Neuronal stem cell (in vitro differentiated cells): Measurements from ENCODE around the gene NETO2.

ENCODE experiments used
- DNase-seq: peaks from one replicate; pipeline ENCODE4 v3.0.0-alpha.2; 2013; ENCODE audit warnings: low spot score
- H2AFZ ChIP-seq: one replicate; pipeline ENCODE4 v1.6.1; 2013; ENCODE audit warnings: mild to moderate bottlenecking, low read length, inconsistent platforms
- H2AK5ac ChIP-seq: 2 replicates; pipeline ENCODE4 v1.6.1; 2013; ENCODE audit warnings: low read depth, mild to moderate bottlenecking, inconsistent platforms, low read length, moderate library complexity, mixed read lengths
- H2BK120ac ChIP-seq: 2 replicates; pipeline ENCODE4 v1.6.1; 2013; ENCODE audit warnings: low read depth, mild to moderate bottlenecking, inconsistent platforms, low read length, moderate library complexity, mixed read lengths
- H2BK12ac ChIP-seq: one replicate; pipeline ENCODE4 v1.6.1; 2013; ENCODE audit warnings: low read length, inconsistent platforms
- H2BK15ac ChIP-seq: 2 replicates; pipeline ENCODE4 v1.6.1; 2013; ENCODE audit warnings: mild to moderate bottlenecking, low read length, inconsistent platforms, mixed read lengths
- H2BK5ac ChIP-seq: one replicate; pipeline ENCODE4 v1.6.1; 2013; ENCODE audit warnings: inconsistent platforms, mild to moderate bottlenecking, low read length, moderate library complexity
- H3K14ac ChIP-seq: one replicate; pipeline ENCODE4 v1.6.1; 2013; ENCODE audit warnings: low read length, inconsistent platforms
- H3K18ac ChIP-seq: 2 replicates; pipeline ENCODE4 v1.6.1; 2013; ENCODE audit warnings: low read length, inconsistent platforms
- H3K23ac ChIP-seq: 2 replicates; pipeline ENCODE4 v1.6.1; 2013; ENCODE audit warnings: low read depth, mild to moderate bottlenecking, mixed read lengths, low read length, inconsistent platforms; ENCODE audit not compliant: poor library complexity
- H3K27ac ChIP-seq: replicated peaks from 3 replicates; pipeline ENCODE4 v1.5.1; 2013; ENCODE audit warnings: low read length, inconsistent platforms
- H3K27me3 ChIP-seq, 3 experiments: 2 replicates each; pipeline ENCODE4 v1.6.1; 2013; ENCODE audit warnings: low read length in 3 of 3, mild to moderate bottlenecking in 2 of 3, inconsistent platforms in 1 of 3, low read depth in 1 of 3, mixed read lengths in 1 of 3, moderate library complexity in 1 of 3; ENCODE audit not compliant: control insufficient read depth in 3 of 3, insufficient read depth in 3 of 3
- H3K36me3 ChIP-seq, 2 donors: replicated peaks in 1 of 2; 2 replicates each; pipeline ENCODE4 v1.6.1; 2013; ENCODE audit warnings: low read length in 2 of 2; ENCODE audit not compliant: control insufficient read depth in 2 of 2, insufficient read depth in 2 of 2
- H3K4ac ChIP-seq: 2 replicates; pipeline ENCODE4 v1.6.1; 2013; ENCODE audit warnings: inconsistent platforms, mild to moderate bottlenecking, low read length, moderate library complexity
- H3K4me1 ChIP-seq, 2 donors: 1 replicate in 1 of 2; 2 replicates in 1 of 2; pipeline ENCODE4 v1.6.1; 2013; ENCODE audit warnings: low read length in 2 of 2, low read depth in 1 of 2; ENCODE audit not compliant: control insufficient read depth in 2 of 2, insufficient read depth in 1 of 2
- H3K4me2 ChIP-seq: one replicate; pipeline ENCODE4 v1.6.1; 2013; ENCODE audit warnings: mild to moderate bottlenecking, low read length, inconsistent platforms; ENCODE audit not compliant: insufficient read depth, poor library complexity, severe bottlenecking
- H3K4me3 ChIP-seq, 2 donors: 2 replicates each; pipeline ENCODE4 v1.5.1; 2013; ENCODE audit warnings: low read length in 2 of 2, mild to moderate bottlenecking in 2 of 2, inconsistent platforms in 1 of 2, moderate library complexity in 1 of 2
- H3K79me1 ChIP-seq: one replicate; pipeline ENCODE4 v1.6.1; 2013; ENCODE audit warnings: low read depth, mild to moderate bottlenecking, inconsistent platforms, low read length, moderate library complexity
- H3K9ac ChIP-seq: one replicate; pipeline ENCODE4 v1.6.1; 2013; ENCODE audit warnings: mild to moderate bottlenecking, low read depth, low read length, inconsistent platforms; ENCODE audit not compliant: poor library complexity
- H3K9me3 ChIP-seq, 2 donors: replicated peaks in 1 of 2; 2 replicates each; pipeline versions ENCODE3 to v1.6.1; 2013; ENCODE audit warnings: low read length in 2 of 2, mild to moderate bottlenecking in 2 of 2, inconsistent platforms in 1 of 2, low read depth in 1 of 2, mixed read lengths in 1 of 2, moderate library complexity in 1 of 2; ENCODE audit not compliant: control insufficient read depth in 2 of 2, insufficient read depth in 1 of 2
- H4K8ac ChIP-seq: one replicate; pipeline ENCODE4 v1.6.1; 2013; ENCODE audit warnings: low read depth, mild to moderate bottlenecking, inconsistent platforms, low read length, moderate library complexity
- H4K91ac ChIP-seq: one replicate; pipeline ENCODE4 v1.6.1; 2013; ENCODE audit warnings: low read length, low read depth, mild to moderate bottlenecking, inconsistent platforms; ENCODE audit not compliant: poor library complexity
- WGBS, 2 donors: extraction: QIAGEN DNeasy Blood & Tissue Kit; methylation state at CpG; one replicate each; pipeline ENCODE4 v1.1.7; 2013; ENCODE audit warnings: missing lambda C conversion rate in 2 of 2, mixed read lengths in 1 of 2; ENCODE audit not compliant: insufficient read length in 2 of 2, insufficient replicate concordance in 1 of 2; ENCODE audit errors: extremely low coverage in 2 of 2; 5-methylcytosine and 5-hydroxymethylcytosine counted together

NETO2 gene

DNA sequence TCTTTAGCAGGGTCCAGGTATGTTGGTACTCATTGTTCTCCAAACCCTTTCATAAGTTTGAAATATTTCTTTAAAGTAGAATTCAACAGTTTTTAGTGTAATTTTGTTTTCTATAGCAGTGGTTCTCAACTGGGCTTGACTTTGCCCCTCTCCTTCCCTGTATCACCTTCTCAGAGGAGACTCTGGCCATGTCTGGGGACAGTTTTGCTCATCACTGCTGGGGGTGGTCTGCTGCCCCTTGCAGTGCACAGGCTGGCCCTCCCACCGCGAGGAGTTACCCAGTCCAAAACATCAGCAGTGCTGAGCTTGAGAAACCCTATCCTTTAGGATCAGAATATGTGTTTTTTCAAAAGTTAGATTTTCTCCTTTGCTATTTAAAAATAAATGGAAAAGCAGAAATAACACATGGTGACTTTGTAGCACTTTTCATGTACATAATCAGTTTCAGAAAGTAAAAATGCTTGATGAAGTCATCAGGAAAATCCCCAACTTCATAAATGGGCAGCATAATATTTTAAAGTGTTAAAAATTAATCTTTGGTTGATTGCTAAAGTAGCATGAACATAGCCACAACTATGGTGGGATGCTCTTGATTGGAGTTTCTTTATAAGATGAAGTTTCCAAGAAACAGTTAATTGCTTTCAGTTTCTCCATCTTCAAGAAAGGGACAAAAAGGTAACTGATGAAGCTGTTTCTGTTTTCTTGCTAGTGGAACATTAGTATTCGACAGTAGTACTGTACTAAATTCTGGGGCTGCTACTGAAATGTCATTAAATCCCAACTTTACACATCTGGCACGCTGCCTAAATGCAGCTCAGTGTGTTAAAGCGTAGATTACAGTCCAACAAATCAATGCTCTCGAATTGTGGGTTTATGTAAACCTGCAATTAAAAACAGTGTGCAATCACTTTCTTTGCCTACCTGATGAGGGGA, 70.3 kb downstream of the NETO2 start:
- Histone ChIP-seq H2BK5ac (no peak overlapping the region), H2BK12ac (no peak overlapping the region), H3K4ac (no peak overlapping the region), H3K4me1 (no peaks in the 10 kb centered on the region), H3K36me3 (no peaks in the 10 kb centered on the region), H4K8ac (no peak overlapping the region), H3K79me1 (no peaks in the 10 kb centered on the region), H3K14ac (no peak overlapping the region), H3K18ac (no peak overlapping the region), H3K9me3 (peaks cover 0 to 7% of the 10 kb centered on the region in 2 donors), H3K23ac (no peak overlapping the region), H3K4me3 (no peak overlapping the region), H2AFZ (no peak overlapping the region), H2BK15ac (no peak overlapping the region), H2BK120ac (no peak overlapping the region), H3K27me3 (peaks cover 0 to 20% (median 0%) of the 10 kb centered on the region in 3 experiments), H2AK5ac (no peak overlapping the region), H3K9ac (no peak overlapping the region), H3K4me2 (no peak overlapping the region), H3K27ac (no peak overlapping the region), H4K91ac (no peak overlapping the region)
- no peak for DNase-seq
- WGBS, 2 donors = no CpG with 5 or more reads among the region's 6 CpGs

- Histone ChIP-seq H2BK12ac (no peak overlapping the region), H3K27ac (no peak overlapping the region), H2AFZ (no peak overlapping the region), H3K18ac (no peak overlapping the region), H3K9me3 (peaks cover 0 to 7% of the 10 kb centered on the region in 2 donors), H2BK5ac (no peak overlapping the region), H4K91ac (no peak overlapping the region), H3K9ac (no peak overlapping the region), H3K79me1 (no peaks in the 10 kb centered on the region), H2BK120ac (no peak overlapping the region), H3K4ac (no peak overlapping the region), H4K8ac (no peak overlapping the region), H3K23ac (no peak overlapping the region), H3K14ac (no peak overlapping the region), H3K4me2 (no peak overlapping the region), H2AK5ac (no peak overlapping the region), H3K4me1 (no peaks in the 10 kb centered on the region), H3K4me3 (no peak overlapping the region), H3K27me3 (peaks cover 0 to 29% (median 0%) of the 10 kb centered on the region in 3 experiments), H2BK15ac (no peak overlapping the region), H3K36me3 (no peaks in the 10 kb centered on the region)
- no peak for DNase-seq
- WGBS, 2 donors = no CpG with 5 or more reads among the region's 2 CpGs
These were observed 71.6 kb downstream of the NETO2 start for GRCh38 chr16:47072158-47072557.

DNA sequence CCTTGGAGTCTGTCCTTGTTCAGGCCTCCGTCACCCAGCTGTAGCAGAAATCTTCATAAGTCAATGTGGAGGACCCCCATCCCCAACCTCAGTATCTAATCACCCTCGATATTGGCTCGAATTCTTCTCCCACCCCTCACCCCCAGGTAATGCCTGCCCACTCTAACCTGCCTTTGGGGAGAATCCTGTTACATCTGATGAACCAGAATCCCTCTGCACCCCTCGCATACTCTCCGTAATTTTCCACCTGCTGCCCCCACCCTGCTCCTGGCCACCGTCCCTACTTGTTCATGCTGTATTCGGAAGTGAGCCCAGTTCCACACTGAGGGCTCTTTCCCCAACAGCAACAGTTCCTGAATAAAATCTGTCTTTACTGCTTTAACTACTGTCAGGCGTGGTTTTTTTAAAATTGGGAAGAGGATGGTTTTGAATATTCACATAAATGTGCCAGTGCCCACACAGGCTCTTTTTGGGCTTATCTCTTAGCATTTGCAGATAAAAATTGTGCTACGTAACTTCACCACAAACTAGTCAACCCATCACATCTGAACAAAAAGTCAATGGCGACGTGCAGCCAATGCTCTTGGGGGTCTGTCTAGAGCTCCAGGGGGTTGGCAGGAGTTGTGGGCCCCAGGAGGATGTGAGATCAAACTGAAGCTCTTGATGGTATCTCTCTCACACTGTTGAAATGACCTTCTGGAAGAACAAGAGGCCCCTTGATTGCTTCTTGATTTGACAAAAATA, 73.7 kb downstream of the NETO2 start:
- Histone ChIP-seq H3K4ac (no peak overlapping the region), H3K4me2 (no peak overlapping the region), H4K91ac (no peak overlapping the region), H3K4me3 (no peak overlapping the region), H3K79me1 (no peaks in the 10 kb centered on the region), H3K23ac (no peak overlapping the region), H3K9me3 (peaks cover 0 to 7% of the 10 kb centered on the region in 2 donors), H2BK12ac (no peak overlapping the region), H3K14ac (no peak overlapping the region), H3K27ac (no peak overlapping the region), H3K9ac (no peak overlapping the region), H3K4me1 (peaks cover 0 to 3% of the 10 kb centered on the region in 2 donors), H3K36me3 (no peaks in the 10 kb centered on the region), H2AFZ (no peak overlapping the region), H2AK5ac (no peak overlapping the region), H3K18ac (no peak overlapping the region), H2BK120ac (no peak overlapping the region), H2BK5ac (no peak overlapping the region), H2BK15ac (no peak overlapping the region), H3K27me3 (peaks cover 0 to 41% (median 0%) of the 10 kb centered on the region in 3 experiments), H4K8ac (no peak overlapping the region)
- WGBS, 2 donors = no CpG with 5 or more reads among the region's 11 CpGs
- no peak for DNase-seq

DNA sequence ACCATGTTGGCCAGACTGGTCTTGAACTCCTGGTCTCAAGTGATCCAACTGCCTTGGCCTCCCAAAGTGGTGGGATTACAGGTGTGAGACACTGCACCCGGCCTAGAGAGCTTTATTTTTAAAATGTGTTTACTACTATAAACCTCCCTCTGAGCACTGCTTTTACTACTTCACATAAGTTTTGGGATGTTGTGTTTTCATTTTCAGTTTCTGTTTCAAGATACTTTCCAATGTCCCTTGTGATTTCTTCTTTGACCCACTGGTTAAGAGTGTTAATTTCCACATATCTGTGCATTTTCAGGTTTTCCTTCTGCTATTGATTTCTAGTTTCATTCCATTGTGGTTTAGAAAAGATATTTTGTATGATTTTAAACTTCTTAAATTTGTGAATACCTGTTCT, 74.4 kb downstream of the NETO2 start:
- H3K27me3 ChIP-seq = peaks cover 0 to 41% (median 0%) of the 10 kb centered on the region in 3 experiments
- H2AFZ ChIP-seq = no peak overlapping the region
- H3K79me1 ChIP-seq = no peaks in the 10 kb centered on the region
- no peak overlapping the region for H2BK15ac ChIP-seq
- H4K8ac ChIP-seq = no peak overlapping the region
- H3K9me3 ChIP-seq = peaks cover 0 to 7% of the 10 kb centered on the region in 2 donors
- H3K9ac ChIP-seq = no peak overlapping the region
- H3K36me3 ChIP-seq = no peaks in the 10 kb centered on the region
- no peak overlapping the region for H3K4me2 ChIP-seq
- no peak overlapping the region for H4K91ac ChIP-seq
- H3K4me3 ChIP-seq = no peak overlapping the region
- no peak overlapping the region for H3K23ac ChIP-seq
- H3K14ac ChIP-seq = no peak overlapping the region
- H3K4me1 ChIP-seq = peaks cover 0 to 3% of the 10 kb centered on the region in 2 donors
- no peak overlapping the region for H2BK12ac ChIP-seq
- no peak overlapping the region for H3K4ac ChIP-seq
- no peak overlapping the region for H2BK5ac ChIP-seq
- H2AK5ac ChIP-seq = no peak overlapping the region
- DNase-seq = no peak
- H3K27ac ChIP-seq = no peak overlapping the region
- WGBS, 2 donors = no CpG with 5 or more reads among the region's 1 CpG
- H3K18ac ChIP-seq = no peak overlapping the region
- H2BK120ac ChIP-seq = no peak overlapping the region
